Effector CD4-positive, alpha-beta T cell (primary cell): ENCODE data around the gene ARHGEF6.

ENCODE experiments used
- DNase-seq: peaks from one replicate; pipeline ENCODE4 v3.0.0-alpha.2; 2020

Gene ARHGEF6

DNA sequence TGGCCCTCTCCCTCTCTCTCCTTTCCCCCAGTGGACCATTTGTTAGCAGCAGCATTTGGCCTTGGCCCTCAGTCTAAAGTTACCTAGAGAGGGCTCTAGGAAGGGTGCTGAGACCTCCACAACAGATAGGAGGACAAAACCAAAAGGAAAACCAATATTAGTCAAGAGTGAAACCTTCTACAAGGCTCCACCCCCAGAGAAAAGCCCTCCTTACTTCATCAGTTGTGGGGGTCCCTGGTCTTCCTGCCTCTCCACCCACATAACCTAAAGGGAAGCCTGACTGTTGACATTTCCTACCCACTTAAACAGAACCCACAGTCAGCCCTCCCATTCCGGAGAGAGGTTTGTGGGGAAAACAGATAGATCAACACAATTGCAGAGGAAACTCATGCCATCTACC is 137.5 kb downstream of the ARHGEF6 start:
- no peak for DNase-seq

DNA sequence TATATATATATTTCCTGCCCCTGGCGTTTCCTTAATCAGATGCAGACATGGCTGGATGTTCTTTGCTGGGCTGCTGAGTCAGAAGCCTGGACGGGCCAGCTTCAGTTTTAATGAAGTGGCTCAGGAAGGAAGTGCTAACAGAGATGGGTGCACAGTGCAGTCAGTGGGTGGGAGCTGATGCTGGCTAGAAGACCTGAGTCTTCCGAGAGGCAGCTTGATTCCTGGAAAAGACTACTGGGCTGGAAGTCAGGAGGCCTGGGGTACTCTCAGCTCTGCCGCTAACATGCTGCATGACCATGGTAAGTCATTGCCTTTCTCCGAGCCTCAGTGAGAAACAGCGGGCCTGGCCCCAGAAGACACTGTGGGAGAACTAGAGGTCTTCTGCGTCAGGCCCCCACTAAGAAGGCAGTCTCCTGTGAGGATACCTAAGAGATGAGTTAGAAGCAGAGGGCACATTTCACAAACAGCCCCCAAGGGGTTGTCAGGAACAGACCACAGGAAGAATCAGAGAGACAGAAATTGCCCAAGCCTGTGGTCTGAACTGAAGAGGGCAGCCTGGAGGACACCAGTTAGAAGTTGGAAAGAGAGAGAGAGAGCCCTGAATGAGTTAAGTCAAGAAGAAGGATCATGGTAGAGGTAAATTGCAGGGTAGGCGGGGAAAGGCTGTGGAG is 141.1 kb downstream of the ARHGEF6 start:
- no peak for DNase-seq

GRCh38 chrX:136636121-136636520 is 144.6 kb downstream of the ARHGEF6 start:
- DNase-seq: no peak

DNA sequence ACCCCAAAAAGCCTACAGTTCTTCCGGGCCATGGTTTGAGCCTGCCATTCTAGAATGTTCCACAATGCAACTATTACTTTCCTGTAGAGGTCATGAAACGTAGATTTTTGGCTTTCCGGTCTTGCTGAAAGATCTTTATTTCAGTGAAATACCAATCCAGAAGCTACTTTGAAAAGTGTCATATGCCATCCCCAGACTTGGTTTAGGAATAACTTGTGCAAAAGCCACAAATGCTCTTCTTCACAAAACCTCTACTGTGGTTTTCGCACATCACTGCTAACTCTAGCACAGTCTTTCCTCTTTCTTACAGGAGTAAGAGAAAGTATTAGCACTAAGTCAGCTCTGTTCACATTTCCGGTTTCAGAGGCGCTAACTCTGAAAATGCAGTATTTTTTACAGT is 145.5 kb downstream of the ARHGEF6 start:
- DNase-seq: no peak

DNA sequence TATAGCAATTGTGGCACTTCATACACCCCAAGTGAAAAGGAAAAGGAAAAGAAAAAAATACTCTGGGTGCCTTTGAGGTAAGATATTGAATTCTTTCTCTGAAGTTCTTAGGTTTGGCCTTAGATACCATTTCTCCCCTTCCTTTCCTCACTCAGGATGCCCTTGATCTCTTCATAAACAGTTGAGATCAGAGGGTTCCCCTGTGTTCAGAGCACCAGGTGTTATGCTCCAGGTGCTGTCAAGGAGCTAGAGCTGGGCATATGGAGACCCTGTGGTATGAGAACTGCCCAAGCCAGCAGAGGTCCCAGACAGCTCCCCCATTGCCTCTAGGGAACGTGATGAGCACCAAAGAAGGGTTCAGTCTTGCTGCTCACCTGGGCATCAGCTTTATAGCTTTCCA is 149.9 kb downstream of the ARHGEF6 start:
- no peak for DNase-seq

GRCh38 chrX:136629084-136629750 is 151.5 kb downstream of the ARHGEF6 start:
- no peak for DNase-seq

- DNase-seq: no peak
These were observed 153.3 kb downstream of the ARHGEF6 start for GRCh38 chrX:136627409-136627808.

- no peak for DNase-seq
These were observed 153.8 kb downstream of the ARHGEF6 start for GRCh38 chrX:136626891-136627290.

- DNase-seq: no peak
These were observed 154.5 kb downstream of the ARHGEF6 start for GRCh38 chrX:136626237-136626636.

DNA sequence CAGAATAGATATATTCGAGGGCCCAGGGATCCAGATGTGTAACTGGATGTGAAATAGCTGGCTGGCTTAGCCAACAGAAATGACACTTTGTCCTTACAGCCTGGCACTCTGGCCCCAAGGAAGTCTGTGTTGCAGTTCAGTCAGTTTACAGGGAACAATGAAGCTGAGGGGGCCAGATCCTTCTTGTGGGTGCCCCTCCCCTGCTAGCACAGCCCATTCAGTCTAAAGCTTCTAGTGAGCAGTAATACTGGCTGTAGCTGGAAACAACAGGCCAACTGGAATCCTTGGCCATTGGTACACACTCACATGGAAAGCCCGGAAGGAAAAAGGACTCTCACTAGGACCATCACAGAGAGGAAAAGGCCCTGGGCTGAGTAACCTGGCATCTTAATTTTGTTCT is 155.5 kb downstream of the ARHGEF6 start:
- DNase-seq: no peak

- DNase-seq: no peak
These were observed 157.3 kb downstream of the ARHGEF6 start for GRCh38 chrX:136623396-136623795.

GRCh38 chrX:136622568-136622967 is 158.2 kb downstream of the ARHGEF6 start:
- DNase-seq: no peak

DNA sequence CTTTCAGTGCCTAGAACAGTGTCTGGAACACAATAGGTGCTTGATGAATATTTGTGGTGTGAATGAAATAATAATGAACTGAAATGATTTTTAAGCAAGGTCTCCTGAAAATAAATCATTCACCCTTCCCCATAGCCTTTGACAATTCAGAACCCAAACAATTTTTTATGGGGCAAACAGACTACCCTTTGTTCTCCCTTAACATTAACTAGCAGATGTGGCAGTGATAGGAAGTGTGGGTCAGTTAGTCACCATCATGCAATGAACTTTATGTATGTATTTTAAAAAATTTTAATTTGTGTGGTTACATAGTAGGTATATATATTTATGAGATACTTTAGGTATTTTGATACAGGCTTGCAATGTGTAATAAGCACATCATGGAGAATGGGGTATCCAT is 160.0 kb downstream of the ARHGEF6 start:
- no peak for DNase-seq

GRCh38 chrX:136619899-136620505 is 160.7 kb downstream of the ARHGEF6 start:
- no peak for DNase-seq

DNA sequence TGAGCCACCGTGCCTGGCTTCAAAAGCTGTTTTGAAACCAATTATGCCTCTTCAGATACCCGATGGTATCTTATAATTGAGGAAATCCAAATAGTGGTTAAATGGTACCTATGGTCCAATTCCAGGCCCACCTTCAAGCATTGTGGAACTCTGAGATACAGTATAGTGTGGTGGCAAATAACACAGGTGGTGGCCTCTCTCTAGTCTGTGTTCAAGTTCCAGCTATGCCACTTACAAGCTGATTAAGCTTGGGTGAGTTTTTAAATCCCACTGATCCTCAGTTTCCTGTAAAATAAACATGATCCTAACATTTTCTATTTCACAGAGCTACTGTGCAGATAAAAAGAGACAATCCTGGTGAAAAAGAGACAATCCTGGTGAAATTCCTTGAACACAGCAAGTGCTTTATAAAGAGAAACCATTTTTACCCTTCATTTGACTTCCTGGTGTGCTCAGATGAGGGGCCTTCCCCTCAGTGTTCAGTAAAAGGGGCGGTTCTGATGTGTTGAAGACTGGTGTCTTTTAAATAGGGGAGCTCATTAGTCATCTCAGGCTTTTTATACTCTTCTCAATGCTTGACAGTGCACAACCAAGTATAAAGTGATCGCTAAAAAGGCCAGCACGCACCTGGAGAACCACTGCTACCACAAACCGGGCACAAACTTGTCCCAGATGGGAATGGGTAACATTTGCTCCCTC is 163.6 kb downstream of the ARHGEF6 start:
- no peak for DNase-seq
